Left lung (tissue), 10 donors: ENCODE data around the gene VAV3. TPM values are rescaled to one million over a fixed set of nuclear protein-coding genes. Genes with fewer than 3 reads are reported as not detected.

ENCODE experiments used
- ATAC-seq: fragments of 200-7000 bp; cut with Tn5 transposase; one replicate; pipeline ENCODE4 v1.9.1; 2020; ENCODE audit warnings: moderate library complexity
- DNase-seq, 4 donors: peaks; one replicate each; pipeline ENCODE4 v3.0.0-alpha.2; 2013 to 2020
- H3K27ac ChIP-seq, 2 donors: fragments of 200-600 bp; sonication (generic) in 1 of 2; one replicate each; pipeline versions ENCODE4 v1.5.0 to v1.8.0; 2020 to 2021
- H3K27me3 ChIP-seq, 2 donors: fragments of 200-600 bp; sonication (generic) in 1 of 2; one replicate each; pipeline versions ENCODE4 v1.5.0 to v1.8.0; 2020 to 2021
- H3K36me3 ChIP-seq, 2 donors: fragments of 200-600 bp; sonication (generic) in 1 of 2; one replicate each; pipeline versions ENCODE4 v1.5.0 to v1.8.0; 2020 to 2021
- H3K4me1 ChIP-seq, 2 donors: fragments of 200-600 bp; one replicate each; pipeline ENCODE4 v1.8.0; 2021
- H3K4me3 ChIP-seq, 2 donors: fragments of 200-600 bp; sonication (generic) in 1 of 2; one replicate each; pipeline versions ENCODE4 v1.5.0 to v1.8.0; 2020 to 2021; ENCODE audit warnings: mild to moderate bottlenecking in 1 of 2
- H3K9me3 ChIP-seq, 2 donors: fragments of 200-600 bp; sonication (generic) in 1 of 2; one replicate each; pipeline versions ENCODE4 v1.5.0 to v1.8.0; 2020 to 2021
- CTCF ChIP-seq, 2 donors: fragments of 200-600 bp; sonication (generic) in 1 of 2; IDR thresholded peaks; one replicate each; pipeline versions ENCODE4 v1.5.0 to v1.8.0; 2021; ENCODE audit warnings: antibody characterized with exemption in 2 of 2
- intact Hi-C, 2 donors: fragments of 100-400 bp; cut with DNase I; formaldehyde crosslinking; loops; one replicate each; pipeline versions ENCODE4 v1.11.2 to v1.14.2; 2022
- polyA plus RNA-seq, 6 donors: library from polyadenylated mRNA; unstranded; fragments of 120-200 nt; gene quantifications; one replicate each; pipeline ENCODE4 v1.2.1, GENCODE V29; 2013; ENCODE audit not compliant: insufficient read length in 6 of 6
- total RNA-seq, 2 donors: library from RNA; stranded (reverse); fragmentation: NEBNext Ultra II Directional; extraction: Animal tissue kit (Norgen Biotek cat#: 25700); gene quantifications; one replicate each; pipeline ENCODE4 v1.2.1, GENCODE V29; 2021
- donor health status: DM: no; HTN: yes; CAD: no.
- donor health status: DM: no; HTN: no; CAD: no.

The VAV3 gene
- total and polyA plus RNA-seq, 8 donors: 5.3 to 14.5 (median 7.2) TPM

- Histone ChIP-seq H3K27ac (no peak overlapping the region), H3K4me3 (no peak overlapping the region), H3K27me3 (peaks cover 0 to 5% of the 10 kb centered on the region in 2 donors), H3K36me3 (no peaks in the 10 kb centered on the region), H3K9me3 (no peaks in the 10 kb centered on the region), H3K4me1 (no peaks in the 10 kb centered on the region)
- ATAC-seq (peak; percentile 88), DNase-seq (peak in 2 of 4 donors; percentile 36 to 65)
- TF ChIP-seq CTCF (IDR thresholded peaks at IDR 0.05): peak; percentile 68 to 80
- intact Hi-C loops: loop anchor here in 1 of 2 donors (10.0 kb wide), 1 partner anchor 255 kb away; no protein-coding TSS in a partner anchor
Observed at GRCh38 chr1:107529511-107530149, 435.4 kb downstream of the VAV3 start.

DNA sequence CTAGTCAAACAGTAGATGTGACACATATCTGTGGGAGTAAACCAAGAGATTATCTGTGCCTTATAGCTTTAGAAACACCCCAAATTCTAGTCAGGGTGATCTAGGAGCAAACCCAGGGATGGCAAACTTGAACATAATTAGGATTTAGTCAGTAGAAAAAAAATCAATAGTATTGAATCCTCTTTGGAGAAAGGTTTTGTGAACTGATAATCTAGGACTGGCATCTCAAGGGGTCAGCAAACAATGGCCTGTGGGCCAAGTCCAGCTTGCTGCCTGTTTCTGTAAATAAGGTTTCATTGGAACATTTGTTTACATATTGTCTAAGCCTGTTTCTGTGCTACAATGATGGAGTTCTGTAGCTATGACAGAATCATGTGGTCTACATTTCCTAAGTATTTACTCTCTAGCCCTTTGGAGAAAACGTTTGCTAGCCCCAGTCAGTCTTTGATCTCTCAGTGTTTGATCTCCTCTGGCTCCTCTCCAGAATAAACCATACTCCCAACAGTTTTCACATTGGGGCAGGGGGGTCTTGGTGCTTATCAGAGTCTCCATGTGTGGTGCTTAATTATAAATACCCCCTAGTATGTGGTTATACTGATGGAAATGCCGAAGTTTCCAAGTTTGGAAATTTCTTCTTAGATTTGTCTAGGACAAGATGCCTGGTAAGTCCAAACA is 438.3 kb downstream of the VAV3 start:
- ATAC-seq: no peak
- intact Hi-C loops: no loop called here
- no peak for DNase-seq

DNA sequence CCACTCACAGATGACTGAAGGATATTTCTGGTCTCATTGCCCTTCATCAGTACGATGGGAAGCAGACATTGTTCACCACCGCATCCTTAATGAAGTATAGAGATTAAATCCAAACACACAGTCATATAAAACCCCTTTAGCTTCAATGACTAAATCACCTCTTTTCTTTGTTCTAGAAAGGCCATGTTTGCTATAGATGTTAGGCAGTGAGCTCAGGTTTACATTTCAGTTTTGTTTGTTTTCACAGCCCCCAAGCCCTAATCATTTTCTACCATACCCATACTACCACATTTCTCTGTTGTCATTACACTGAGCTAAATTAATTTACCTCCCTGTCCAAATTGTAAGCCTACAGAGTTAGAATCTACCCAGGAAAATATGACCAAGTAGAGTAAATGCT is 439.0 kb downstream of the VAV3 start:
- intact Hi-C loops: no loop called here
- Histone ChIP-seq H3K4me1 (no peaks in the 10 kb centered on the region), H3K9me3 (no peaks in the 10 kb centered on the region), H3K27ac (no peak overlapping the region), H3K36me3 (no peaks in the 10 kb centered on the region), H3K27me3 (peaks cover 0 to 5% of the 10 kb centered on the region in 2 donors), H3K4me3 (no peak overlapping the region)
- no peak for DNase-seq
- ATAC-seq: no peak
- TF ChIP-seq CTCF (IDR thresholded peaks at IDR 0.05): no peak

More for the DNA sequence above, 438.3 kb downstream of the VAV3 start:
- no peak for TF ChIP-seq CTCF (IDR thresholded peaks at IDR 0.05)
- Histone ChIP-seq H3K4me1 (no peaks in the 10 kb centered on the region), H3K36me3 (no peaks in the 10 kb centered on the region), H3K27ac (no peak overlapping the region), H3K9me3 (no peaks in the 10 kb centered on the region), H3K4me3 (no peak overlapping the region), H3K27me3 (peaks cover 0 to 5% of the 10 kb centered on the region in 2 donors)

DNA sequence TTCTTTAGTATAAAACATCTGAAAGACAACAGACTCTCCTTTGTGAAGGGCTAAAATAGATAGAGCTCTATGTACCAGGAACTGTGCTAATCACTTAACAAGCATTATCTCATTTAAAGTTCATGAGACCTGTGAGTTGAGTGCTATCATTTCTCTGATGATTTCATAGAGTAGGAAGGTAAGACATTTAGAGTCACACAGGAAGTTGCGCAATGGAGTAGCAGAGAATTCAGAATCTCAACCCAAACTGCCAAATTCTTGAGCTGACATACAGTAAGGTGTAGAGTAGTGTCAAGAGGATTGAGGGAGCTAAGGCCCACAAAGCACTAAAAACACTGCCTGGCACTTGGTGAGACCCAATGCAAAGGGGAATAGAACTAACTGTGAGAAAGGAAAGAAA is 439.8 kb downstream of the VAV3 start:
- intact Hi-C loops: no loop called here
- TF ChIP-seq CTCF (IDR thresholded peaks at IDR 0.05): no peak

DNA sequence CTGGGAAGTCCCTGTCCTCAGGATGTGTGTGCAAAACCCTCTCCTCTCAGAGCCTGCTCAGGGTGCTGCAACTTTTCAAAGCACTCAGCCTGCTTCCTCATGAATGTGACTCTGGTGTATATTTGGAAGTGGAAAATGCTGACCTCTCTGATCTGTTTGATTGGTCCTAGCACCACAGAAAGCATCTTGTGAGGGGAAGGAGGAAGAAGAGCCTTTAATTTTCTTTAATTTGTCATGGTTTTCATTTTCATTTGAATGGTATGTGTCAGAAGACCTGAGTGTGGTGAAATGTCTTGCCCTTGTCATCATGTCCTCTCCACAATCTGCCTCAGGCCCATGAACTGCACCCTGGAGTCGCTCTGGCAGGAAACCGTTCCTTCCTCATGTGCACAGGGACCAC is 440.7 kb downstream of the VAV3 start:
- peaks cover 0 to 5% of the 10 kb centered on the region in 2 donors for H3K27me3 ChIP-seq
- intact Hi-C loops: no loop called here
- no peaks in the 10 kb centered on the region for H3K4me1 ChIP-seq
- no peaks in the 10 kb centered on the region for H3K9me3 ChIP-seq
- ATAC-seq (no peak), DNase-seq (no peak)
- H3K36me3 ChIP-seq: no peaks in the 10 kb centered on the region
- H3K27ac ChIP-seq: no peak overlapping the region
- TF ChIP-seq CTCF (IDR thresholded peaks at IDR 0.05): no peak
- no peak overlapping the region for H3K4me3 ChIP-seq

More for the DNA sequence above, 439.8 kb downstream of the VAV3 start:
- DNase-seq: no peak
- Histone ChIP-seq H3K27me3 (peaks cover 0 to 5% of the 10 kb centered on the region in 2 donors), H3K4me3 (no peak overlapping the region), H3K4me1 (no peaks in the 10 kb centered on the region), H3K9me3 (no peaks in the 10 kb centered on the region), H3K36me3 (no peaks in the 10 kb centered on the region), H3K27ac (no peak overlapping the region)
- no peak for ATAC-seq
